Gastroesophageal sphincter (tissue), 3 donors: ENCODE measurements around the gene DCC.

Source experiments
- CTCF ChIP-seq, 4 experiments: fragments of 200-600 bp in 2 of 4; fragments of 450-650 bp in 2 of 4; sonication (generic) in 1 of 4; IDR thresholded peaks; one replicate each; pipeline ENCODE4 v1.5.1; 2017 to 2019; ENCODE audit warnings: antibody characterized with exemption in 4 of 4, mild to moderate bottlenecking in 2 of 4, moderate library complexity in 2 of 4
- POLR2AphosphoS5 ChIP-seq: sonication (generic); formaldehyde crosslinking; IDR thresholded peaks from one replicate; pipeline ENCODE4 v1.6.1; 2017; ENCODE audit warnings: antibody characterized with exemption

- TF ChIP-seq POLR2AphosphoS5 (no peak), CTCF (IDR thresholded peaks at IDR 0.05) (no peak)
Measured at GRCh38 chr18:53139746-53140500, 799.9 kb downstream of the DCC start.
